ENCODE results near the gene CD84.
"Not testable (repeated sequence)": the region's sequence is repeated elsewhere in the genome, so short reads cannot be mapped to it uniquely, and the experiment has no call there.

The CD84 gene

DNA sequence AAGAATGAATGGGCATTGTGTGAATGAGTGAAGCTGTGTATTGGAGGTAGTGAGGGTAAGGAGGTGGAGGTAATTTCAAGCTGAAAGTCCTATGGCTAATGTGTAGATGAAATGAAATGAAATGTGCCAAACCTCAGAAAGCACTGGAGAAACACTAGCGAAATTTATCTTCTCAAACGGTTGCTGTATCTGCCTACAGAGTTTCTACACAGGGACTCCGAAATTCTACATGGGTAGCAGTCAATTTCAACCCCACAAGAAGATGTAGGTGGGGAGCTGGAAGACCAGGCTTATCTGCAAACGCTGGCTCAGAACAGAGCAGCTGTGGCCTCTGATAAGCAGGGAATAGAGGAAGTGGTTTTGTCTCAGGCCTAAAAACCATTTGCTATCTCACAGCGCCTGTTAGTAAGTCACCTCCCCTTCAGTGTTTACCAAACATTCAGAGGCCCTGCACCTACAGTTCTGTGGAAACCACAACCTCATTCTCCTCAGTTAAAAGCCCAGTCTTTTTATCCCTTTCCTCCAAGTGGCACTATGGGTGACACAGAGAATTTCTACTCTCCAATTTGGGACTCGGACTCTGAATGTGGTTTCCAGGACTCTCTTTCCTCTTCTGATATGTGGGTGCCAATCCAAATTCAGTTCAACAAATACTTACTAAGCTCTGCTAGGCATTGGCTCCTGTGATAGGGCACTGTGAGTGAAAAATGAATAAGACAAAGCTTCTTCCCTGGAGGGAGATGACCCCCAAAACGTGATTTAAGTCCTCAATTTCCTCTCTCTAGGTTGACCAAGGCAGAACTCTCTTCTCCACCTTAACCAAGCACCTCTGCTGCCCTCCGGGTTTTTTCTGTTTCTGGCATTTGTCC is 39.1 kb downstream of the CD84 start:
- DNase-seq, result no peak

DNA sequence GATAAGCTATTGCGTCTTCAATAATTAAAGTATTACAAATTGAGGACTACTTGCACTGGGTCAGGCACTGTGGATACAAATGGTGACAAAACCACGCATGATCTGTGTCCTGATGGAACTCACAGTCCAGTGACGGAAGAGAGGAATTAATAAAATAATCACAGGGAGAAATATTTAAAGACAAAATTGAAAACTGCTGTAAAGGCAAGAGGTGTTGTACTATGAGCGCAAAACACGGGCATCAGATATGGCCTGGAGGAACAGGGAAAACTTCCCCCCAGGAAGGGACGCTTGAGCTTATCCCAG is 39.7 kb downstream of the CD84 start:
- no peak for DNase-seq

GRCh38 chr1:160538985-160539651 is 40.2 kb downstream of the CD84 start:
- no peak for DNase-seq

- no peak for DNase-seq
These were observed 41.3 kb downstream of the CD84 start for GRCh38 chr1:160537714-160538665.

GRCh38 chr1:160534823-160535605 is 44.3 kb downstream of the CD84 start:
- no peak for DNase-seq

GRCh38 chr1:160532557-160532813 is 46.8 kb downstream of the CD84 start:
- not testable (repeated sequence) for DNase-seq

DNA sequence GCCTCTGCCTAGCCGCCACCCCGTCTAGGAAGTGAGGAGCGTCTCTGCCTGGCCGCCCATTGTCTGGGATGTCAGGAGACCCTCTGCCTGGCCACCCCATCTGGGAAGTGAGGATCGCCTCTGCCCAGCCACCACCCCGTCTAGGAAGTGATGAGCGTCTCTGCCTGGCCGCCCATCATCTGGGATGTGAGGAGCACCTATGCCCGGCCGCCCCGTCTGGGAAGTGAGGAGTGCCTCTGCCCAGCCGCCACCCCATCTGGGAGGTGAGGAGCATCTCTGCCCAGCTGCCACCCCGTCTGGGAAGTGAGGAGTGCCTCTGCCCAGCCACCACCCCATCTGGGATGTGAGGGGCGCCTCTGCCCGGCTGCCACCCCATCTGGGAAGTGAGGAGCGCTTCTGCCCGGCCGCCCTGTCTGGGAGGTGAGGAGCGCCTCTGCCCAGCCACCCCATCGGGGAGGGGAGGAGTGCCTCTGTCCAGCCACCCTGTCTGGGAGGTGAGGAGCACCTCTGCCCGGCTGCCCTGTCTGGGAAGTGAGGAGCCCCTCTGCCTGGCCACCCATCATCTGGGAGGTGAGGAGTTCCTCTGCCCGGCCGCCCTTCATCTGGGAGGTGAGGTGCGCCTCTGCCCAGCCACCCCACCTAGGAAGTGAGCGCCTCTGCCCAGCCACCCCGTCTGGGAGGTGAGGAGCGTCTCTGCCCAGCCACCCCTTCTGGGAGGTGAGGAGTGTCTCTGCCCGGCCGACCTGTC is 47.3 kb downstream of the CD84 start:
- not testable (repeated sequence) for DNase-seq

- not testable (repeated sequence) for DNase-seq
These were observed 49.8 kb downstream of the CD84 start for GRCh38 chr1:160529401-160529952.

DNA sequence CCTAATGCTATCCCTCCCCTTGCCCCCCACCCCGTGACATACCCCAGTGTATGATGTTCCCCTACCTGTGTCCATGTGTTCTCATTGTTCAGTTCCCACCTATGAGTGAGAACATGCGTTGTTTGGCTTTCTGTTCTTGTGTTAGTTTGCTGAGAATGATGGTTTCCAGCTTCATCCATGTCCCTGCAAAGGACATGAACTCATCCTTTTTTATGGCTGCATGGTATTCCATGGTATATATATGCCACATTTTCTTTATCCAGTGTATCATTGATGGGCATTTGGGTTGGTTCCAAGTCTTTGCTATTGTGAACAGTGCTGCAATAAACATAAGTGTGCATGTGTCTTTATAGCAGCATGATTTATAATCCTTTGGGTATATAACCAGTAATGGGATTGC is 55.5 kb downstream of the CD84 start:
- not testable (repeated sequence) for DNase-seq

GRCh38 chr1:160522622-160523345 is 56.5 kb downstream of the CD84 start, which contains the start of gene SLAMF6:
TSS of gene SLAMF6 (minus strand) at chr1:160523255. CDS start at chr1:160523192, 63 bp downstream.
- DNase-seq, result no peak

- no peak for DNase-seq
These were observed 57.2 kb downstream of the CD84 start for GRCh38 chr1:160522136-160522535.

- DNase-seq, result no peak
These were observed 57.7 kb downstream of the CD84 start for GRCh38 chr1:160521554-160521953.

GRCh38 chr1:160520999-160521398 is 58.3 kb downstream of the CD84 start:
- no peak for DNase-seq

DNA sequence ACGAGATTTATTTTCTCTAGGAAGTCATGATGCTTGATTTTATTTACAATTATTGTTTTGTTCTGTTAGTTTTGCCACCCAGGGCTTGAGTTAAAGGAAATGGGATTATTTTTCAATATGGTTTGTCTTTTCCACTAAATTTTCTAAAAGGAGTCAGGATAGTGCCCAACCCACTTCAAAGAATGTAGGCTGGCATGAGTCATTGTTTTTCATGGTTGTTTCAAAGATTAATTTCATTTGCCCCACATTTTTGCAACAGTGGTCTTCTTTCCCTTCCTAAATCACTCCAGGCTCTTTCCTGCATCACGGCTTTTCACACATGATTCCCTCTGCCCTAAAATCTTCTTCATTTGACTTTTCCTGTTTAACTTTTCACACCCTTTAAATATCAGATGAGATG is 58.7 kb downstream of the CD84 start:
- DNase-seq, result no peak

- DNase-seq, result peak; percentile 97
These were observed 59.5 kb downstream of the CD84 start for GRCh38 chr1:160519642-160520435.

DNA sequence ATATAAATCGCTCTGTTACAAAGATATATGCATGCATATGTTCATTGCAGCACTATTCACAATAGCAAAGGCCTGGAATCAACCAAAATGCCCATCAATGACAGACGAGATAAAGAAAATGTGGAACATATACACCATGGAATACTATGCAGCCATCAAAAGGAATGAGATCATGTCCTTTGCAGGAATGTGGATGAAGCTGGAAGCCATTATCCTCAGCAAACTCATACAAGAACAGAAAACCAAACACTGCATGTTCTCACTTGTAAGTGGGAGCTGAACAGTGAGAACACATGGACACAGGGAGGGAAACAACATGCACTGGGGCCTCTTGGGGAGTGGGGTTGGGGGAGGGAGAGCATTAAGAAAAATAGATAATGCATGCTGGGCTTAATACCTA is 61.8 kb downstream of the CD84 start:
- not testable (repeated sequence) for DNase-seq

DNA sequence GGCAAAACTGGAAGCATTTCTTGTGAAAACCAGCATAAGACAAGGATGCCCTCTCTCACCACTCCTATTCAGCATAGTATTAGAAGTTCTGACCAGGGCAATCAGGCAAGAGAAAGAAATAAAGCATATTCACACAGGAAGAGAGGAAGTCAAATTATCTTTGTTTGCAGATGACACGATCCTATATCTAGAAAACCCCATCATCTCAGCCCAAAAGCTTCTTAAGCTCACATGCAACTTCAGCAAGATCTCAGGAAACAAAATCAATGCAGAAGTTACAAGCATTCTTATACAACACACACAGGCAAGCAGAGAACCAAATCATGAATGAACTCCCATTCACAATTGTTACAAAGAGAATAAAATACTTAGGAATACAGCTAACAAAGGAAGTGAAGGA is 63.4 kb downstream of the CD84 start:
- DNase-seq, result not testable (repeated sequence)

- no peak for DNase-seq
These were observed 74.6 kb downstream of the CD84 start for GRCh38 chr1:160504651-160505050.

DNA sequence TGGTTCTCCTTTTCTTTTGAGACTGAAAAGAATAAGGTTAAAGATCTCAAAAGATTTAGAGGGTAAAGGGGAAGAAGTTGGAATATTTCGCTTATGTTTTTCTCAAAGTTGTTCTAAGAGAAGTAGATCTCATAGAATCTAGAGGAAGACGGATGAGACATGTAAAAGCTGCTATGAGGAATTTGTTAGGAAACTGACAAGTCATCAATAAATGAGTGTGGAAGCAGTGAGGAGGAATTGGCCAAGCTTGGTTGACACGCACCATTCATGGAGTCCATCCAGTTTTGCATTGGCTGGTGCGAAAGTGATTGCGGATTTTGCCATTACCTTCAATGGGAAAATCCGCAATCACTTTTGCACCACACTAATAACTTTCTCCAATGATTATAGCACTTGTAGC is 76.2 kb downstream of the CD84 start:
- DNase-seq, result no peak
